HL-60 (cell line): Measurements from ENCODE around the gene AVP.

Experiments used
- DNase-seq, 2 experiments: peaks; one replicate each; pipeline ENCODE4 v3.0.0-alpha.2; 2010 to 2020; ENCODE audit warnings: low read depth in 1 of 2, low spot score in 1 of 2
- H3K27ac ChIP-seq: fragments of 250-450 bp; sonication (Bioruptor Pico); replicated peaks from 2 replicates; pipeline ENCODE4 v1.5.1; 2020; ENCODE audit warnings: mild to moderate bottlenecking, moderate library complexity
- H3K27me3 ChIP-seq: fragments of 250-450 bp; sonication (Bioruptor Pico); 2 replicates; pipeline ENCODE4 v1.5.1; 2021; ENCODE audit warnings: mild to moderate bottlenecking, moderate library complexity; ENCODE audit not compliant: insufficient read depth, poor library complexity, severe bottlenecking
- H3K4me3 ChIP-seq: replicated peaks from 2 replicates; pipeline ENCODE4 v1.5.1; 2011; ENCODE audit warnings: mild to moderate bottlenecking, control low read depth, low read length; ENCODE audit not compliant: insufficient read depth
- CTCF ChIP-seq: IDR thresholded peaks from one replicate; pipeline ENCODE4 v1.5.1; 2011; ENCODE audit warnings: low read length, control low read depth, inconsistent platforms; ENCODE audit not compliant: insufficient read depth
- GABPA ChIP-seq: IDR thresholded peaks from 2 replicates; pipeline ENCODE4 v1.6.1; 2012; ENCODE audit warnings: low read depth
- POLR2AphosphoS5 ChIP-seq: IDR thresholded peaks from 2 replicates; pipeline ENCODE4 v1.6.1; 2012; ENCODE audit warnings: low read depth
- REST ChIP-seq: IDR thresholded peaks from 2 replicates; pipeline ENCODE4 v1.6.1; 2012; ENCODE audit warnings: low read depth; ENCODE audit not compliant: insufficient replicate concordance
- SPI1 ChIP-seq: IDR thresholded peaks from 2 replicates; pipeline ENCODE4 v1.6.1; 2012; ENCODE audit warnings: low read depth, mild to moderate bottlenecking, borderline replicate concordance

Gene AVP

GRCh38 chr20:3106658-3107463 lies 22.3 kb upstream of the AVP start:
- no peak for TF ChIP-seq CTCF
- no peak for TF ChIP-seq REST
- TF ChIP-seq POLR2AphosphoS5, result no peak
- TF ChIP-seq GABPA, result no peak
- no peak for TF ChIP-seq SPI1
- peak overlapping the region; percentile 36 for H3K27ac ChIP-seq
- peak in 1 of 2 experiments; percentile 65 for DNase-seq

GRCh38 chr20:3106185-3106584 lies 21.7 kb upstream of the AVP start:
- H3K4me3 ChIP-seq, result no peak overlapping the region
- TF ChIP-seq CTCF (no peak), POLR2AphosphoS5 (no peak), SPI1 (no peak), GABPA (no peak), REST (no peak)
- no peaks in the 10 kb centered on the region for H3K27me3 ChIP-seq
- DNase-seq, result no peak
- H3K27ac ChIP-seq, result no peak overlapping the region

More at GRCh38 chr20:3106658-3107463, 22.3 kb upstream of the AVP start:
- Histone ChIP-seq H3K27me3 (no peaks in the 10 kb centered on the region), H3K4me3 (no peak overlapping the region)

- H3K27me3 ChIP-seq, result no peaks in the 10 kb centered on the region
- no peak overlapping the region for H3K27ac ChIP-seq
- DNase-seq, result no peak
- H3K4me3 ChIP-seq, result no peak overlapping the region
- TF ChIP-seq POLR2AphosphoS5, result no peak
Measured at GRCh38 chr20:3105256-3106137, 21.0 kb upstream of the AVP start.

GRCh38 chr20:3103369-3104032 lies 19.0 kb upstream of the AVP start:
- TF ChIP-seq POLR2AphosphoS5 (no peak), CTCF (no peak), REST (no peak), GABPA (no peak), SPI1 (no peak)
- no peaks in the 10 kb centered on the region for H3K27me3 ChIP-seq
- no peak overlapping the region for H3K27ac ChIP-seq
- no peak for DNase-seq
- no peak overlapping the region for H3K4me3 ChIP-seq
